Mesenchymal stem cell (in vitro differentiated cells and primary cell): ENCODE data around the gene KANK4. TPM values are rescaled to one million over a fixed set of nuclear protein-coding genes. Genes with fewer than 3 reads are reported as not detected.

Experiments used
- DNase-seq: peaks from one replicate; pipeline ENCODE4 v3.0.0-alpha.2; 2013
- H2AFZ ChIP-seq: one replicate; pipeline ENCODE4 v1.6.1; 2013; ENCODE audit warnings: low read depth, mild to moderate bottlenecking, control low read depth, inconsistent platforms, low read length, moderate library complexity
- H2AK5ac ChIP-seq: 2 replicates; pipeline ENCODE4 v1.6.1; 2013; ENCODE audit warnings: low read length, moderate library complexity, mild to moderate bottlenecking, inconsistent platforms; ENCODE audit not compliant: severe bottlenecking
- H2BK120ac ChIP-seq: one replicate; pipeline ENCODE4 v1.6.1; 2013; ENCODE audit warnings: low read depth, mild to moderate bottlenecking, inconsistent platforms, low read length, moderate library complexity
- H2BK12ac ChIP-seq, 2 experiments: one replicate each; pipeline ENCODE4 v1.6.1; 2013; ENCODE audit warnings: inconsistent platforms in 2 of 2, low read length in 2 of 2, mild to moderate bottlenecking in 2 of 2, moderate library complexity in 2 of 2, control low read depth in 1 of 2
- H2BK15ac ChIP-seq: one replicate; pipeline ENCODE4 v1.6.1; 2013; ENCODE audit warnings: mild to moderate bottlenecking, low read depth, inconsistent platforms; ENCODE audit not compliant: poor library complexity, severe bottlenecking
- H2BK5ac ChIP-seq: 2 replicates; pipeline ENCODE4 v1.6.1; 2013; ENCODE audit warnings: low read depth, mild to moderate bottlenecking, low read length, control low read depth, inconsistent platforms; ENCODE audit not compliant: poor library complexity, severe bottlenecking
- H3K14ac ChIP-seq, 2 experiments: one replicate each; pipeline ENCODE4 v1.6.1; 2013; ENCODE audit warnings: inconsistent platforms in 2 of 2, low read length in 2 of 2, control low read depth in 1 of 2, mild to moderate bottlenecking in 1 of 2, moderate library complexity in 1 of 2
- H3K18ac ChIP-seq, 2 experiments: one replicate each; pipeline ENCODE4 v1.6.1; 2013; ENCODE audit warnings: inconsistent platforms in 2 of 2, low read length in 2 of 2, control low read depth in 1 of 2, low read depth in 1 of 2, mild to moderate bottlenecking in 1 of 2
- H3K23ac ChIP-seq, 2 experiments: one replicate each; pipeline ENCODE4 v1.6.1; 2013; ENCODE audit warnings: inconsistent platforms in 2 of 2, low read length in 2 of 2, mild to moderate bottlenecking in 2 of 2, moderate library complexity in 2 of 2, control low read depth in 1 of 2
- H3K27ac ChIP-seq: 2 replicates; pipeline ENCODE4 v1.5.1; 2013; ENCODE audit warnings: mild to moderate bottlenecking, moderate library complexity, low read length, control low read depth, inconsistent platforms; ENCODE audit not compliant: poor library complexity, severe bottlenecking
- H3K27me3 ChIP-seq, 2 experiments: 2 replicates each; pipeline versions ENCODE4 v1.6.1 to v1.7.0; 2013; ENCODE audit warnings: low read length in 2 of 2, mild to moderate bottlenecking in 2 of 2, moderate library complexity in 2 of 2, control low read depth in 1 of 2, inconsistent platforms in 1 of 2; ENCODE audit not compliant: control insufficient read depth in 1 of 2, insufficient read depth in 1 of 2
- H3K36me3 ChIP-seq, 2 experiments: 2 replicates each; pipeline versions ENCODE4 v1.6.1 to v1.7.0; 2013; ENCODE audit warnings: low read length in 2 of 2, control low read depth in 1 of 2, inconsistent platforms in 1 of 2, low read depth in 1 of 2, mild to moderate bottlenecking in 1 of 2; ENCODE audit not compliant: insufficient read depth in 2 of 2, control insufficient read depth in 1 of 2
- H3K4ac ChIP-seq, 2 experiments: one replicate each; pipeline ENCODE4 v1.6.1; 2013; ENCODE audit warnings: inconsistent platforms in 2 of 2, low read length in 2 of 2, mild to moderate bottlenecking in 2 of 2, moderate library complexity in 2 of 2, control low read depth in 1 of 2, low read depth in 1 of 2
- H3K4me1 ChIP-seq: 2 replicates; pipeline ENCODE4 v1.6.1; 2013; ENCODE audit warnings: low read depth, low read length, control low read depth; ENCODE audit not compliant: control insufficient read depth, insufficient read depth
- H3K4me2 ChIP-seq: 2 replicates; pipeline ENCODE4 v1.6.1; 2013; ENCODE audit warnings: low read length, mild to moderate bottlenecking, inconsistent platforms; ENCODE audit not compliant: poor library complexity, severe bottlenecking
- H3K4me3 ChIP-seq, 2 experiments: 2 replicates each; pipeline versions ENCODE4 v1.5.1 to v1.7.0; 2013; ENCODE audit warnings: low read length in 2 of 2, mild to moderate bottlenecking in 2 of 2, control low read depth in 1 of 2, low read depth in 1 of 2; ENCODE audit not compliant: insufficient read depth in 1 of 2
- H3K79me1 ChIP-seq: replicated peaks from 2 replicates; pipeline ENCODE4 v1.6.1; 2013; ENCODE audit warnings: mild to moderate bottlenecking, control low read depth, low read length, inconsistent platforms; ENCODE audit not compliant: poor library complexity, severe bottlenecking
- H3K9ac ChIP-seq: 2 replicates; pipeline ENCODE4 v1.7.0; 2013; ENCODE audit warnings: mild to moderate bottlenecking, low read length, moderate library complexity
- H3K9me3 ChIP-seq: 2 replicates; pipeline ENCODE4 v1.7.0; 2013; ENCODE audit warnings: mild to moderate bottlenecking, low read length; ENCODE audit not compliant: control insufficient read depth
- H4K8ac ChIP-seq: one replicate; pipeline ENCODE4 v1.6.1; 2013; ENCODE audit warnings: inconsistent platforms, mild to moderate bottlenecking, low read length, moderate library complexity
- H4K91ac ChIP-seq: one replicate; pipeline ENCODE4 v1.6.1; 2013; ENCODE audit warnings: mild to moderate bottlenecking, low read length, inconsistent platforms
- WGBS: methylation state at CpG from one replicate; pipeline ENCODE4 v1.1.7; 2013; ENCODE audit warnings: mixed read lengths; 5-methylcytosine and 5-hydroxymethylcytosine counted together
- polyA plus RNA-seq, 2 experiments: library from polyadenylated mRNA; stranded (reverse); fragments of 200-250 nt; gene quantifications; one replicate each; pipeline ENCODE4 v1.2.3, GENCODE V29; 2013

KANK4 gene
- polyA plus RNA-seq (2013, experiment 1 of 2): not detected
- not detected for polyA plus RNA-seq (2013, experiment 2 of 2)

GRCh38 chr1:62318756-62319544, at the start of gene KANK4:
Gene KANK4, minus strand, starts transcription at chr1:62319434. Its CDS starts 37,870 bp downstream, at chr1:62281564.
- H3K23ac ChIP-seq: no peak within 1 kb of the TSS
- no peak within 1 kb of the TSS for H3K14ac ChIP-seq
- H3K9ac ChIP-seq: no peak within 1 kb of the TSS
- no peak within 1 kb of the TSS for H3K18ac ChIP-seq
- H3K27me3 ChIP-seq: peaks cover 60 to 76% of the 10 kb centered on the region in 2 experiments
- no peak within 1 kb of the TSS for H3K4ac ChIP-seq
- WGBS: under 1% methylated on average over 58 of the region's 84 CpGs
- DNase-seq: no peak
- H3K36me3 ChIP-seq: no peaks in the 10 kb centered on the region
- no peak within 1 kb of the TSS for H4K91ac ChIP-seq
- no peaks in the 10 kb centered on the region for H3K9me3 ChIP-seq
- H2AK5ac ChIP-seq: no peak within 1 kb of the TSS
- H3K4me1 ChIP-seq: peaks cover 13% of the 10 kb centered on the region
- H2BK15ac ChIP-seq: no peak within 1 kb of the TSS
- no peak within 1 kb of the TSS for H3K27ac ChIP-seq
- H2BK12ac ChIP-seq: no peak within 1 kb of the TSS
- no peak within 1 kb of the TSS for H2BK5ac ChIP-seq
- H3K4me3 ChIP-seq: peak within 1 kb of the TSS; percentile 29 to 53
- no peak within 1 kb of the TSS for H2AFZ ChIP-seq
- H3K79me1 ChIP-seq: no peaks in the 10 kb centered on the region
- H4K8ac ChIP-seq: no peak within 1 kb of the TSS
- H3K4me2 ChIP-seq: peak within 1 kb of the TSS; percentile 79
- H2BK120ac ChIP-seq: no peak within 1 kb of the TSS

DNA sequence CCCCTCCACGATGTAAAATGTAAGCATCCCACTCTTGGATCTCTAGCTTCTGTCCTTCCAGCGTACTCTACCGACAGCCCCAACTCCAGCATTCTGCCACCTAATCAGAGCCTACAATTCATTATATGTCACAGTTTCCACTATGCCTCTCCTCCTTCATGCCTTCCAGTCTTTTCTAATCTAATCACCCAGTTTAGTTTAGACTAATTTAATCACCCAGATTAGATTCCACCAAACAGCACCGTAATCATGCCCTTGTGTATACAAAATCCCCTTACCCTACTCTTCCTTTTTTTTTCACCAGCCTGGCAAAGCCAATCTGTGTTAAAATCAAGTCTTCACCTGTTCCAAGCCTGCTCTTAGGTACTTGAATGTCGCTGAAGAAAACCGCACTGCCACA, 49.8 kb upstream of the KANK4 start:
- Histone ChIP-seq H3K4ac (no peak overlapping the region), H2BK15ac (no peak overlapping the region), H3K23ac (no peak overlapping the region), H3K14ac (no peak overlapping the region), H3K18ac (no peak overlapping the region), H2BK12ac (no peak overlapping the region), H2BK120ac (no peak overlapping the region), H3K27ac (no peak overlapping the region), H3K79me1 (no peaks in the 10 kb centered on the region), H4K8ac (no peak overlapping the region), H3K4me2 (no peak overlapping the region), H4K91ac (no peak overlapping the region), H2AK5ac (no peak overlapping the region), H2AFZ (no peak overlapping the region), H2BK5ac (no peak overlapping the region), H3K36me3 (no peaks in the 10 kb centered on the region), H3K4me3 (no peak overlapping the region), H3K9me3 (peaks cover 6% of the 10 kb centered on the region), H3K4me1 (no peaks in the 10 kb centered on the region), H3K27me3 (peaks cover 0 to 11% of the 10 kb centered on the region in 2 experiments), H3K9ac (no peak overlapping the region)
- 89% methylated on average over 6 of the region's 6 CpGs for WGBS
- no peak for DNase-seq

DNA sequence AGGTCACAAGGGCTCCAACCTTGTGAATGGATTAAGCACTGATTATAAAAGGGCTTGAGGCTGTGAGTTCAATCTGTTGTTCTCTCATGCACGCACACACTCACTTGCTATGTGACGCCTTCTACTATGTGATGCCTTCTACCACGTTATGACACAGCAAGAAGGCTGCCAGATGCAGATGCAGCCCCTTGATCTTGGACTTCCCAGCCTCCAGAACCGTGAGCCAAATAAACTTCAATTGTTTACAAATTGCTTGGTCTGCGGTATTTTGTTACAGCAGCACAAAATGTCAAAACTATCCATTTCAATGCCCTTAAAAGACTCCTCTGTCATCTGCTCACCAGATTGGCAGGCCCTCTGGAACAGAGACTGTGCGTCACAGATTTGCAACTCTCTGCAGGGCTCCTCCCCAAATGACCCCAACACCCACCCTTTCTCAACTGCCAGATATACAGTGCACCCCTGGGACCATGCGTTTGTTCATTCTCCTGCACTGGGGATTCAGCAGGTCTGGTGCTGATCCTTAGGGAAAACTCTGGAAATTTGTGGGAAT, 47.8 kb upstream of the KANK4 start:
- H2BK120ac ChIP-seq: no peak overlapping the region
- H3K27ac ChIP-seq: no peak overlapping the region
- H3K23ac ChIP-seq: no peak overlapping the region
- H2BK12ac ChIP-seq: no peak overlapping the region
- no peak overlapping the region for H3K4ac ChIP-seq
- H2AK5ac ChIP-seq: no peak overlapping the region
- H3K36me3 ChIP-seq: no peaks in the 10 kb centered on the region
- no peak overlapping the region for H4K91ac ChIP-seq
- H3K9me3 ChIP-seq: peaks cover 6% of the 10 kb centered on the region
- H3K27me3 ChIP-seq: peaks cover 0 to 11% of the 10 kb centered on the region in 2 experiments
- DNase-seq: no peak
- no peak overlapping the region for H2BK5ac ChIP-seq
- no peak overlapping the region for H4K8ac ChIP-seq
- no peak overlapping the region for H3K14ac ChIP-seq
- H3K18ac ChIP-seq: no peak overlapping the region
- no peaks in the 10 kb centered on the region for H3K4me1 ChIP-seq
- H3K9ac ChIP-seq: no peak overlapping the region
- no peak overlapping the region for H3K4me2 ChIP-seq
- no peak overlapping the region for H2BK15ac ChIP-seq
- H3K79me1 ChIP-seq: no peaks in the 10 kb centered on the region
- 80% methylated on average over 7 of the region's 7 CpGs for WGBS
- H2AFZ ChIP-seq: no peak overlapping the region
- no peak overlapping the region for H3K4me3 ChIP-seq

- Histone ChIP-seq H3K4me2 (no peak overlapping the region), H4K91ac (no peak overlapping the region), H3K27me3 (peaks cover 0 to 11% of the 10 kb centered on the region in 2 experiments), H3K4me3 (no peak overlapping the region), H3K36me3 (no peaks in the 10 kb centered on the region), H2BK15ac (no peak overlapping the region), H2AK5ac (no peak overlapping the region), H3K14ac (no peak overlapping the region), H3K4ac (no peak overlapping the region), H3K27ac (no peak overlapping the region), H2AFZ (no peak overlapping the region), H3K23ac (no peak overlapping the region), H4K8ac (no peak overlapping the region), H3K4me1 (no peaks in the 10 kb centered on the region), H2BK5ac (no peak overlapping the region), H2BK12ac (no peak overlapping the region), H2BK120ac (no peak overlapping the region), H3K9me3 (peaks cover 6% of the 10 kb centered on the region), H3K79me1 (no peaks in the 10 kb centered on the region), H3K18ac (no peak overlapping the region), H3K9ac (no peak overlapping the region)
- DNase-seq: no peak
Measured at GRCh38 chr1:62364721-62365120, 45.5 kb upstream of the KANK4 start.
